Nephron (organoid): Measurements from ENCODE around the gene SETDB1.

Source experiments
- H3K27ac Mint-ChIP-seq, 3 experiments: 2 replicates each; pipeline ENCODE4 v1.8.0; 2020; ENCODE audit warnings: mixed read lengths in 3 of 3, mild to moderate bottlenecking in 2 of 3, moderate library complexity in 1 of 3
- H3K27me3 Mint-ChIP-seq: 2 replicates; pipeline ENCODE4 v1.8.0; 2021; ENCODE audit warnings: low read depth, mild to moderate bottlenecking, moderate library complexity, mixed read lengths
- H3K36me3 Mint-ChIP-seq: 2 replicates; pipeline ENCODE4 v1.8.0; 2020; ENCODE audit warnings: low read depth, mixed read lengths
- H3K4me1 Mint-ChIP-seq: 2 replicates; pipeline ENCODE4 v1.8.0; 2020; ENCODE audit warnings: mixed read lengths
- H3K4me3 Mint-ChIP-seq, 3 experiments: 2 replicates each; pipeline ENCODE4 v1.8.0; 2020; ENCODE audit warnings: mild to moderate bottlenecking in 3 of 3, mixed read lengths in 3 of 3, moderate library complexity in 2 of 3
- H3K9me3 Mint-ChIP-seq: 2 replicates; pipeline ENCODE4 v1.8.0; 2020; ENCODE audit warnings: mixed read lengths
- CTCF ChIP-seq, 3 experiments: fragments of 200-600 bp; sonication (generic); IDR thresholded peaks; one replicate each; pipeline ENCODE4 v1.5.0; 2021; ENCODE audit warnings: antibody characterized with exemption in 3 of 3; ENCODE audit not compliant: unreplicated experiment in 3 of 3

Gene SETDB1

GRCh38 chr1:150999926-151000325, 73.8 kb downstream of the SETDB1 start:
- Mint-ChIP-seq H3K27me3 (no peaks in the 10 kb centered on the region), H3K27ac (no peak overlapping the region), H3K9me3 (no peaks in the 10 kb centered on the region), H3K4me3 (no peak overlapping the region), H3K4me1 (peaks cover 13% of the 10 kb centered on the region), H3K36me3 (peaks cover 42% of the 10 kb centered on the region)
- no peak for TF ChIP-seq CTCF (IDR thresholded peaks at IDR 0.05; ENCODE audit: unreplicated experiment in 3 of 3)

- Mint-ChIP-seq H3K9me3 (no peaks in the 10 kb centered on the region), H3K27me3 (no peaks in the 10 kb centered on the region), H3K27ac (no peak overlapping the region), H3K4me3 (no peak overlapping the region), H3K36me3 (peaks cover 42% of the 10 kb centered on the region), H3K4me1 (peaks cover 15% of the 10 kb centered on the region)
- no peak for TF ChIP-seq CTCF (IDR thresholded peaks at IDR 0.05; ENCODE audit: unreplicated experiment in 3 of 3)
Observed at GRCh38 chr1:151000408-151000807, 74.2 kb downstream of the SETDB1 start.

- Mint-ChIP-seq H3K9me3 (no peaks in the 10 kb centered on the region), H3K4me3 (peak overlapping the region in 1 of 3 experiments; percentile 16), H3K36me3 (peaks cover 37% of the 10 kb centered on the region), H3K27ac (no peak overlapping the region), H3K27me3 (no peaks in the 10 kb centered on the region), H3K4me1 (peaks cover 21% of the 10 kb centered on the region)
- TF ChIP-seq CTCF (IDR thresholded peaks at IDR 0.05; ENCODE audit: unreplicated experiment in 3 of 3): no peak
Observed at GRCh38 chr1:151001602-151002001, 75.4 kb downstream of the SETDB1 start.

DNA sequence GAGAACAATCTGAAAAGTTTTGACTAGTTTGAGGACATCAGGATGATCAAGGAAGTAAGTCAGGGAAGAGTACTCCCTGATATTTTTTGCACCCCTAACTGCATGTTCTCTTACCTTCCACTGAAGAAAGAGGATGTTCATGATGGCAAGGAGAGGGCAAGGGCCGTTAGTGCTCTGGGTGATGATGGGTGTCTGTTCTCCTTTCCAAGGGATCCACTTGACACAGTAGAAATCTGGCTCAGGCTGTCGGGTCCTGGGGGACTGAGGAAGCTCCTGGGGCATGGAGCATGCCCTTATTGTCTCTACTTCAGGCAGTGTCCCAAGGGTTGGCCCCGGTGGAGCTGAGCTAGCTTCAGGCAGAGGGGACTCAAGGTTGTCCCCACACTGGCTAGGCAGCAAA, 75.9 kb downstream of the SETDB1 start:
- no peaks in the 10 kb centered on the region for H3K27me3 Mint-ChIP-seq
- TF ChIP-seq CTCF (IDR thresholded peaks at IDR 0.05; ENCODE audit: unreplicated experiment in 3 of 3): no peak
- no peaks in the 10 kb centered on the region for H3K9me3 Mint-ChIP-seq
- H3K4me1 Mint-ChIP-seq: peaks cover 25% of the 10 kb centered on the region
- no peak overlapping the region for H3K27ac Mint-ChIP-seq
- peak overlapping the region in 1 of 3 experiments; percentile 16 for H3K4me3 Mint-ChIP-seq
- H3K36me3 Mint-ChIP-seq: peaks cover 34% of the 10 kb centered on the region

- H3K4me1 Mint-ChIP-seq: peaks cover 30% of the 10 kb centered on the region
- H3K36me3 Mint-ChIP-seq: peaks cover 32% of the 10 kb centered on the region
- peak overlapping the region; percentile 53 to 59 (median 57) for H3K4me3 Mint-ChIP-seq
- no peaks in the 10 kb centered on the region for H3K9me3 Mint-ChIP-seq
- no peak for TF ChIP-seq CTCF (IDR thresholded peaks at IDR 0.05; ENCODE audit: unreplicated experiment in 3 of 3)
- no peaks in the 10 kb centered on the region for H3K27me3 Mint-ChIP-seq
- H3K27ac Mint-ChIP-seq: peak overlapping the region; percentile 52 to 94 (median 72)
Observed at GRCh38 chr1:151002611-151003010, 76.4 kb downstream of the SETDB1 start.

- Mint-ChIP-seq H3K36me3 (peaks cover 30% of the 10 kb centered on the region), H3K9me3 (no peaks in the 10 kb centered on the region), H3K4me3 (peak overlapping the region; percentile 53 to 59 (median 57)), H3K27me3 (no peaks in the 10 kb centered on the region), H3K27ac (peak overlapping the region in 2 of 3 experiments; percentile 52 to 94), H3K4me1 (peaks cover 36% of the 10 kb centered on the region)
- TF ChIP-seq CTCF (IDR thresholded peaks at IDR 0.05; ENCODE audit: unreplicated experiment in 3 of 3): no peak
Observed at GRCh38 chr1:151003180-151003579, 77.0 kb downstream of the SETDB1 start.
